GM21390 (cell line): ENCODE results near the gene PSMD8.
A peak's percentile ranks its signal among the peaks of the same experiment; 100 is the strongest.

Source experiments
- ATAC-seq: cut with Tn5 transposase; IDR thresholded peaks from one replicate; pipeline ENCODE4 v1.9.1; 2021; ENCODE audit not compliant: unreplicated experiment

The PSMD8 gene

DNA sequence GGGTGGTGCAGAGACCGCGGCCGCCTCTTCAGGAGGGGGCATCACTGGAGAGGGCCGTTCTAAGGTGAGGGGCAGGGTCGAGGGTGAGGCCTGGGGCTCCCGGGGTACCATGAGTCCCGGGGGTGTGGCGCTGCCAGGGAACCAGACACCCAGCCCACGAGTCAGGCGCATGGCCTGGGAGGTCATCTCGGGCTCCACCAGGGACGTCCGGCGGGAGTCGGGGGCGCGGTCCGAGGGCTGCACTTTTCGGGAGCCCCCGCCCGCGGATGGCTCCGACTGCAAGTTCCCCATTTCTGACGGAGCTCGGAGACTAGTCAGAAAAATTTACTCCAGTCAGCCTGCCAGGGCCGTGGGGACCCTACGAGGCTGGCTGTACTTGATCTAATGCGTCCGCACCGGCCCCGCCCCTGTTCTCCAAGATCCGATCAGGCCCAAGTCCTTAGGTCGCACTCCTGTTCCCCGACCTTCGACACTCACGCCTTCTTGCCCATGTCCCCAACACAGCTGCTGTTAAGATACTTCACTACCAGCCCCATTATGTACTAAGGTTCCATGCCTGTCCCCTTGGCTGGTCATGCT lies 12.7 kb downstream of the PSMD8 start:
- ATAC-seq, result no peak

DNA sequence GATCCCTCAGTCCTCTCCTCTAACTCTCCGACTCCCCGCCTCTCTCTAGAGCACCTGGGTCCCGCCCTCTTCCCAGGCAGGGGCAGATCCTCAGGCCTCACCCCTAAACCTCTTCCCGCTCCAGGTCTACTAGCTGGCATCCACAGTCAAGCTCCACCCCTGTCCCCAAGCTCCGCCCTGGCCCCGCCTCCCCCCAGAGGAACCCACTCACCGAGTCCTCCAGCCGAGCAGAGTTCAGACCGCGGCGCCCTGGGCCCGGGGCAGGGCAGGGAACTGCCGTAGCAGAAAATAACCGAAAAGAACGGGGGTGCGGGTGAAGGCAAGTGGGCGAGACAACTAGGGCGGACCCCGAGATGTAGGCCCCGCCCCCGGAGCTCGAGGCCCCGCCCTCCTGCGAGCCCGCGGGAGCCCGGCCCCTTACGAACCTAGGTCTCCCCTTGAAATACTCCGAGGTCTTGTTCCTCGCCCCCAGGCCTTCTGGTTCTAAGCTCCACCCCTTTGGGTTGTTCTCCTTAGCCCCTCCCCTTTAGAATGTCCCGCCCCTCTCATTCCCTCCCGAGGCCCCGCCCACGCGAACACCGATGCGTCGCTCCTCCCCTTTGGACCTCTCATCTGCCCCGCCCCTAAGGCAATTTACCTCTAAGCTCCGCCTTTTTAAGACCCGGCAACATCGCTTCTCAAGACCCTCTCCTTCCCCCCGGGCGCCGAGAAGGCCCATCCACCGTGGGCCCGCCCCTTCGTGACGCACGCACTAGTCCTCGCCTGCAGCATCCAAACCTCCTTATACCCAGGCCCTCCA lies 13.4 kb downstream of the PSMD8 start, which contains the start of gene GGN:
TSS of gene GGN (minus strand) at position 485 of the 799 bp plus-strand sequence. CDS start 773 bp downstream, outside the sequence.
- no peak for ATAC-seq

- no peak for ATAC-seq
These were observed 14.2 kb downstream of the PSMD8 start, which contains the start of gene SPRED3 for GRCh38 chr19:38388349-38389100. Gene SPRED3, plus strand, starts transcription at chr19:38388697. Its CDS starts 1,606 bp downstream, at chr19:38390303.

DNA sequence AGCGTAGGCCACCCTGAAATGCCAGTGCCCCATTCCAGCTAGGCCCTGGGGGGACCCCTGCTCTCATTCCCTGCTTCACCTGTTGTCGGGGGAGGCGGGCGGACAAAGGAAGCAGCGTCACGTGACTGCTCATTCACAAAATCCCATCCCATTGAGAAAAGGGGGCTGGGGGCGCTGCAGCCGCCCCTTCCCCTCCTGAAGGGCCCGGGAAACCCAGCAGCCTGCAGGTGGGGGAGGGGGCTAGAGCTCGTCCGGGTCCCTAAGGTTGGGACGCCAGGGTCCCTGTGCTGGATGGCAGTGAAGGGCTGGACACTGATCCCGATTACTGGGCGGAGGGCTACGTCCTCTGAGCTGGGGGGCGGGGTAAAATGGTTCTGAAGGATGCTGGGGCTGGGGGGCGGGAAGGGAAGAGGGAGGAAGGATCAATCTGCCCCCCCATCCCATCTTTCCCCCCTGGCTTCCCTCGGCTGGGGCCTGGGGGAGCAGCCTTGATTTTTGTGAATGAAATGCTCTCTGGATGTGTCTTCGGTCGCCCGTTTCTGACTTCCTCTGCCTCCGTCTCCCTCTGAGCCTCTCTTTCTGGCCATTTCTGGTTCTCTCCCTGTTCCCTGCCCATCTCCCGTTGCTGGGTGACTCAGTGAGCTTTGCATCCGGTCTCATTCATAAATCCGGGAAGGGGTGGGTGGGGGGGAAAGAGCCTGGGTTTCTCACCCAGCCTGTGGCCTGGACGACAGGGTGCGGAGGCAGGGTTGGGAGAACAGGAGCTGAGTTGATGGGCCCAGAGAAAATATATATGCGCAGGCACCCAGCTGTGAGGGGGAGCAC lies 14.9 kb downstream of the PSMD8 start:
- no peak for ATAC-seq

GRCh38 chr19:38389957-38390924 lies 15.9 kb downstream of the PSMD8 start:
- ATAC-seq, result no peak

DNA sequence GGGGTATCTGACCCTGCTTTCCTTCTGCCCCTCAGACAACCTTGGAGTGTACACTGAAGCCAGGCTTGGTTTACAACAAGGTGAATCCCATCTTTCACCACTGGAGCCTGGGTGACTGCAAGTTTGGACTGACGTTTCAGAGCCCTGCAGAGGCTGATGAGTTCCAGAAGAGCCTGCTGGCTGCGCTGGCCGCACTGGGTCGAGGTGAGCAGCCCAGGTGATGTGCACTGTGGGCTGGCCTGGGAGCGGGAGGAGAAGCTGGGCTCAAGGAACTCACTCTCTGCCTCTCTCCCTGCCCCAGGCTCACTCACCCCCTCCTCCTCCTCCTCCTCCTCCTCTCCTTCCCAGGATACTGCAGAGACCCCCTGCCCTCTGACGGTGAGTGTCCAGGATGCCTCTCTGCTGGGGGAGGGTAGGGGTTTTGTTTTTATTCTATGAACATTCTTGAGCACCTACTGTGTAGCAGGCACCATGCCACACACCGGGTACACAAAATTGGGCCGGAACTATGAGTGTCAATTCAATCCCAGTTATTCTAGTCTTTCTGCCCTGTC lies 17.6 kb downstream of the PSMD8 start:
- ATAC-seq, result no peak

DNA sequence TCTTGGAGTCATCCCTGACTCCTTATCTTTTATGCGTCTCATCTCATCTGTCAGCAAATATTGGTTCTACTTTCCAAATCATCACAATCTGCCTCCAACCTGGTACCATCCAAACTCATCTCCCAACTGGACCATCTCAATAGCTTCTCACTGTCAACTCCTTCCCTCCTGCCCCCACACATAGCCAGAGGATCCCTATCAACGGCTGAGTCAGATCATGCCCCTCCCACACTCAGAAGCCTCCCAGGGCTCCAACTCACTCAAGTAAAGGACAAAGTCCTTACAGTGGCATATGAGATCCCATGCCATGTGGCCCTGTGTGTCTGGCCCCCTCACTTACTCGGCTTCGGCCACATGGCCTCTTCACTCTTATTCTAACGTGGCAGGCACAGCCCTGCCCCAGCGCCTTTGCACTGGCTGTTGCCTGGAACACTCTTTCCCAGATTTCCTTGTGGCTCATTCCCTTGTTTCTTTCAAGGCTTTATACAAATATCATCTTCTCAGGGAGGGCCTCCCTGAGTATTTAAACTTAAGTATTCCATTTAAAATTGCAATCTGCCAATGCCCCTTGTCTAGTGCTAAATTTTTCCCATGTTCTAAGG lies 18.4 kb downstream of the PSMD8 start:
- no peak for ATAC-seq

DNA sequence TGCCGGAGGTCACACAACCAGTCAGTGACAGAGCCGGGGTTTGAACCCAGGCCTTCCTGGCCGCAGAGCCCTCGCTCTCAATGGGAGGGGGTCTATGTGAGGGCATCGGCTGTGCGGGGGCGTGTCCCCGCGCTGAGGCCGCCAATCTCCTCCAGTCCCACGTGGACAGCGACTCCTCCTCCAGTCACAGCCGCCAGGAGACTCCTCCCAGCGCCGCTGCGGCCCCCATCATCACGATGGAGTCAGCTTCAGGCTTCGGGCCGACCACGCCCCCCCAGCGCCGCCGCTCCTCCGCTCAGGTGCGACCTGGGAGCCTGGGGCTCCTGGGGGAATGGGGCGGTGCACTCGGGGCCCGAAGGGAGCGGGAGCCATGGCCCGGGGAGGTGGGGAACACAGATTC lies 20.1 kb downstream of the PSMD8 start:
- ATAC-seq, result no peak

GRCh38 chr19:38395381-38396114 lies 21.2 kb downstream of the PSMD8 start:
- ATAC-seq, result no peak

DNA sequence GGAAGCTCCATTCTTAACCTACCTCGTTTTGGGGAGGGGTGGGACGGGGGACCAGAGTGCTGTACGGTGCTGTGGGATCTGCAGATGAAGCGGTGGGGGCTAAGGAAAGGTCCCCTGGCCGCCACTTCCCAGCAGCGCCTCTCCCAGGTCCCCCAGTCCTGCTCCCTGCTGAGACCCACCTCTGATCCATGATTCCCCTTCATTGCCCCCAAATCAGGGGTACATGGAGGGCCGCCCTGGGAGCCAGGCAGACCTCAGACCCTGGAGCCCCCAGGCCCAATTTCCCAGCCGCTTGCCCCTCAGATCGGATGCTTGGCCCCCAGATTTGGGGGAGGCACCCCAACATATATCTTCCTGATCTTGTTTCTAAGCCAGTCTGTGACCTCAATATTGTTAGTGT lies 24.7 kb downstream of the PSMD8 start:
- ATAC-seq, result no peak

GRCh38 chr19:38399537-38399936 lies 25.2 kb downstream of the PSMD8 start:
- ATAC-seq, result no peak

- ATAC-seq, result no peak
These were observed 26.0 kb downstream of the PSMD8 start for GRCh38 chr19:38400361-38400760.

DNA sequence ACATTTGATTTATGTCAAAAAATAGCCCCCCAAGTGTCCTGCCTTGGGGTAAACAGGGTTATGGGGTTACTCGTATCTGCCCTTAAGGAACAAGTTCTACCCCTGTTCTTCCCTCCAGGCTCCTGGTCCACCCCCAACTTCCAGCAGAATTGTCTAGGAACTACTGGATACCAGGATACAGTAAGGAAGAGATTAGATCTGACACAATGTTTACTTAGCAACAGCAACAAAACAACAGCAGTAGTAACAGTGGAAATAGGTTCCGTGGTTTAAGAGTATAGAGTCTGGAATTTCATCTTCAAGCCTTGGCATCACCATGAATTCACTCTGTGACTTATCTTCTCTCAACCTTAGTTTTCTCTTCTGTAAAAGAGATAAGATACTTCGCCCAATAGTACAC lies 26.8 kb downstream of the PSMD8 start:
- ATAC-seq, result no peak

DNA sequence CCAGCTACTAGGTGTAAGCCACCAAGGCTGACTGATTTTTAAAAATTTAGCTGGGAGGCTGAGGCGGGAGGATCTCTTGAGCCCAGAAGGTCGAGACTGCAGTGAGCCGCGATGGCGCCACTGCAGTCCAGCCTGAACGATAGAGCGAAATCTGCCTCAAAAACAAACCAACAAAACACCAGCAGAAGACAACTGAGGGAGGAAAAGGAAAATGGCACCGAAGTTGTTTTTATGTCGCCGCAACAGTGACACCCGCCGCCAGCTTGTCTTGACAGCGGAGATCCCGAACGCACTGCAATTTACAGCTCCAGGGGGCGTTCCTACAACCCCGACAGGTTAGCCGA lies 28.2 kb downstream of the PSMD8 start:
- ATAC-seq, result peak; percentile 7

DNA sequence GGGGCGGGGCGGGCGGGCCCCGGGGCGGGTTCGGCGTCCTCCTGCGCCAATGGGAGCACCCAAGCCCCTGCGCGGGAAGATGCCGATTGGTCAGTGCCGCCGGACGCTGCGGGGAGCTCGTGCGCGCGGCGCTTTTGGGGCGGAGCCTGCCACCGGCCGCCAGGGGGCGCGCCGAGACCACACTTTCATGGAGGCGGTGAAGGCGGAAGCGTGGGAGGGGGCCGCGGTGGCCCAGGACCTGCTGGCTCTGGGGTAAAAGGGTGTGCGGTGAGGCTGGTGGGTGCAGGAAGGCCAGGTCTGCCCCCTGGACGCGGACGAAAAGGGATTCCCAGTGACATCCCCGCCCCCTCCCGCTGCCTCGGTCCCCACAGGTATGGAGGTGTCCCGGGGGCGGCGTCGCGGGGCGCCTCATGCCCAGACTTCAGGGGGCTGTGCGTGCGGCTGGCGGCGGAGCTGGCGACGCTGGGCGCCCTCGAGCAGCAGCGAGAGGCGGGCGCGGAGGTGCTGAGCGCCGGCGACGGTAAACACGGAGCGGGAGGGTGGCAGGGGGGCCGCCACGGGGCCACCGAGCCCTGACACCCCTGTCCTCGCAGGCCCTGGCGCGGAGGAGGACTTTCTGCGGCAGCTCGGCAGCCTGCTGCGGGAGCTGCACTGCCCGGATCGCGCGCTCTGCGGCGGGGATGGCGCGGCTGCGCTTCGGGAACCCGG lies 28.8 kb downstream of the PSMD8 start, which contains the start of gene FAM98C:
TSS of gene FAM98C (plus strand) at position 127 of the 708 bp plus-strand sequence. CDS start at position 188, 61 bp downstream.
- ATAC-seq, result peak; percentile 88

GRCh38 chr19:38404858-38405257 lies 30.5 kb downstream of the PSMD8 start:
- ATAC-seq, result no peak

GRCh38 chr19:38405276-38405675 lies 30.9 kb downstream of the PSMD8 start:
- ATAC-seq, result no peak
